ENCODE data around the gene CHRNB4.

CHRNB4 gene

GRCh38 chr15:78630886-78631633, 9.9 kb downstream of the CHRNB4 start:
- DNase-seq = no peak

GRCh38 chr15:78629716-78630065, 11.3 kb downstream of the CHRNB4 start:
- DNase-seq = no peak

GRCh38 chr15:78629031-78629715, 11.8 kb downstream of the CHRNB4 start:
- DNase-seq = no peak

- no peak for DNase-seq
These were observed 12.8 kb downstream of the CHRNB4 start for GRCh38 chr15:78628227-78628626.

- DNase-seq = no peak
These were observed 13.7 kb downstream of the CHRNB4 start for GRCh38 chr15:78627348-78627747.

GRCh38 chr15:78626381-78626995, 14.5 kb downstream of the CHRNB4 start:
- DNase-seq = no peak

- no peak for DNase-seq
These were observed 15.3 kb downstream of the CHRNB4 start for GRCh38 chr15:78625606-78626280.

- no peak for DNase-seq
These were observed 16.1 kb downstream of the CHRNB4 start for GRCh38 chr15:78624651-78625590.

GRCh38 chr15:78623786-78624497, 17.1 kb downstream of the CHRNB4 start:
- DNase-seq = no peak

GRCh38 chr15:78621810-78622402, 19.1 kb downstream of the CHRNB4 start:
- DNase-seq = no peak

- no peak for DNase-seq
These were observed 20.2 kb downstream of the CHRNB4 start, which contains the start of gene CHRNA3 for GRCh38 chr15:78620527-78621421. Gene CHRNA3, minus strand, starts transcription at chr15:78620996. Its CDS starts 202 bp downstream, at chr15:78620794.

- no peak for DNase-seq
These were observed 20.9 kb downstream of the CHRNB4 start for GRCh38 chr15:78620021-78620526.

- no peak for DNase-seq
These were observed 21.7 kb downstream of the CHRNB4 start for GRCh38 chr15:78619022-78619950.

GRCh38 chr15:78618490-78618934, 22.5 kb downstream of the CHRNB4 start:
- DNase-seq = peak; percentile 80

- DNase-seq = no peak
These were observed 22.9 kb downstream of the CHRNB4 start for GRCh38 chr15:78618064-78618463.

- no peak for DNase-seq
These were observed 23.5 kb downstream of the CHRNB4 start for GRCh38 chr15:78617516-78617915.

GRCh38 chr15:78617076-78617475, 23.9 kb downstream of the CHRNB4 start:
- no peak for DNase-seq

- DNase-seq = no peak
These were observed 24.5 kb downstream of the CHRNB4 start for GRCh38 chr15:78616506-78616905.
